Measurements from ENCODE around the gene KIR3DL1.

- TF ChIP-seq EZH2phosphoT487 (IDR thresholded peaks at IDR 0.05; ENCODE audit: low read length), result no peak
- TF ChIP-seq, protein P1, sequence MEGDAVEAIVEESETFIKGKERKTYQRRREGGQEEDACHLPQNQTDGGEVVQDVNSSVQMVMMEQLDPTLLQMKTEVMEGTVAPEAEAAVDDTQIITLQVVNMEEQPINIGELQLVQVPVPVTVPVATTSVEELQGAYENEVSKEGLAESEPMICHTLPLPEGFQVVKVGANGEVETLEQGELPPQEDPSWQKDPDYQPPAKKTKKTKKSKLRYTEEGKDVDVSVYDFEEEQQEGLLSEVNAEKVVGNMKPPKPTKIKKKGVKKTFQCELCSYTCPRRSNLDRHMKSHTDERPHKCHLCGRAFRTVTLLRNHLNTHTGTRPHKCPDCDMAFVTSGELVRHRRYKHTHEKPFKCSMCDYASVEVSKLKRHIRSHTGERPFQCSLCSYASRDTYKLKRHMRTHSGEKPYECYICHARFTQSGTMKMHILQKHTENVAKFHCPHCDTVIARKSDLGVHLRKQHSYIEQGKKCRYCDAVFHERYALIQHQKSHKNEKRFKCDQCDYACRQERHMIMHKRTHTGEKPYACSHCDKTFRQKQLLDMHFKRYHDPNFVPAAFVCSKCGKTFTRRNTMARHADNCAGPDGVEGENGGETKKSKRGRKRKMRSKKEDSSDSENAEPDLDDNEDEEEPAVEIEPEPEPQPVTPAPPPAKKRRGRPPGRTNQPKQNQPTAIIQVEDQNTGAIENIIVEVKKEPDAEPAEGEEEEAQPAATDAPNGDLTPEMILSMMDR (IDR thresholded peaks at IDR 0.05; ENCODE audit: low read length), result no peak
Observed at GRCh38 chr19:54873990-54874389, 57.7 kb downstream of the KIR3DL1 start, which contains the start of gene FCAR.
